Esophagus squamous epithelium (tissue), 4 donors: ENCODE data around the gene PTBP2.

Experiments
- POLR2A ChIP-seq, 4 donors: fragments of 450-650 bp; IDR thresholded peaks; one replicate each; pipeline ENCODE4 v1.6.1; 2017; ENCODE audit warnings: antibody characterized with exemption in 4 of 4, mild to moderate bottlenecking in 4 of 4, moderate library complexity in 3 of 4
- TF ChIP-seq, protein P1 (sequence below), 6 experiments: fragments of 450-650 bp in 4 of 6; fragments of 200-600 bp in 2 of 6; sonication (generic) in 2 of 6; IDR thresholded peaks; one replicate each; pipeline ENCODE4 v1.5.1; 2016 to 2019; ENCODE audit warnings: antibody characterized with exemption in 6 of 6, mild to moderate bottlenecking in 4 of 6, moderate library complexity in 4 of 6

DNA sequence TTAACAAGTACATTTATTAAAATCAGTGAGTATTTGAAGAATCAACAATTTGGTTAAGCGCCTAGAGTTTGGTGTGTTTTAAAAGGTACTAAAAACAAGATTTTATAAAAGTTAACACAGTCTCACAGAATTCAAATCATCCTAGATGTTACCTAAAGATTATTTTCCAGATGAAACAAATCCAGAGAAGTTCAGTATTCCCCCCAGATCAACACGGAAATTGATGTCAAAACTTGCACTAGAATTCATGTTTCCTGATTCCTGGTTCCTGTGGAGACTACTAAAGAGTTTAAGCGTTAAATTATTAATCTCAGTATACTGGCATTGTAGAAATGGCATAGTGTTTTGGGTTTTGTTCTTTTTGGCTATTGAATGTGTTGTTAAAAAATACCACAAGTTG is 1.4 kb downstream of the PTBP2 start:
- TF ChIP-seq, protein P1, sequence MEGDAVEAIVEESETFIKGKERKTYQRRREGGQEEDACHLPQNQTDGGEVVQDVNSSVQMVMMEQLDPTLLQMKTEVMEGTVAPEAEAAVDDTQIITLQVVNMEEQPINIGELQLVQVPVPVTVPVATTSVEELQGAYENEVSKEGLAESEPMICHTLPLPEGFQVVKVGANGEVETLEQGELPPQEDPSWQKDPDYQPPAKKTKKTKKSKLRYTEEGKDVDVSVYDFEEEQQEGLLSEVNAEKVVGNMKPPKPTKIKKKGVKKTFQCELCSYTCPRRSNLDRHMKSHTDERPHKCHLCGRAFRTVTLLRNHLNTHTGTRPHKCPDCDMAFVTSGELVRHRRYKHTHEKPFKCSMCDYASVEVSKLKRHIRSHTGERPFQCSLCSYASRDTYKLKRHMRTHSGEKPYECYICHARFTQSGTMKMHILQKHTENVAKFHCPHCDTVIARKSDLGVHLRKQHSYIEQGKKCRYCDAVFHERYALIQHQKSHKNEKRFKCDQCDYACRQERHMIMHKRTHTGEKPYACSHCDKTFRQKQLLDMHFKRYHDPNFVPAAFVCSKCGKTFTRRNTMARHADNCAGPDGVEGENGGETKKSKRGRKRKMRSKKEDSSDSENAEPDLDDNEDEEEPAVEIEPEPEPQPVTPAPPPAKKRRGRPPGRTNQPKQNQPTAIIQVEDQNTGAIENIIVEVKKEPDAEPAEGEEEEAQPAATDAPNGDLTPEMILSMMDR (IDR thresholded peaks at IDR 0.05), result no peak
- no peak for TF ChIP-seq POLR2A (IDR thresholded peaks at IDR 0.05)
